HG02938 (cell line): Measurements from ENCODE around the gene CCDC138.

ENCODE experiments used
- ATAC-seq: cut with Tn5 transposase; IDR thresholded peaks from one replicate; pipeline ENCODE4 v1.9.1; 2021; ENCODE audit warnings: mild to moderate bottlenecking, moderate library complexity; ENCODE audit not compliant: unreplicated experiment

Gene CCDC138

DNA sequence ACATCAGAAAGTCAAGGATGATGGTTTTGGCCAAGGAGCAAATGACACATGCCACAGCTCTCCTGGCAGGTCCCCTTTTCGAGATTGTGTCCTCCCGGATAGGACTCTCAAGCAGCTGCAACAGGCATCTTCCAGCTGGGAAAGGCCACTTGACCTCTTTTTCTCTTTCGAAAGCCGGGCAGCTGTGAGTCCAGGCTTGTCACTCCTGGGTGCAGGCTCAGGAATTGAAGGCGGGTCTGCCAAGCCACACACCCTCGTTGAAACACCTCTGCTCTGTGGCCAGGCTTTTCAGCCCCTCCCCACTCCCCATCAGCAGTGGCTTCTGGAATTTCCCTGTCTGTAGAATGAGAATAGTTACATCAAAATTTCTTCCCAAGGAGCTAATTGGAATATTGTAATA lies 98.0 kb downstream of the CCDC138 start:
- ATAC-seq, result no peak

DNA sequence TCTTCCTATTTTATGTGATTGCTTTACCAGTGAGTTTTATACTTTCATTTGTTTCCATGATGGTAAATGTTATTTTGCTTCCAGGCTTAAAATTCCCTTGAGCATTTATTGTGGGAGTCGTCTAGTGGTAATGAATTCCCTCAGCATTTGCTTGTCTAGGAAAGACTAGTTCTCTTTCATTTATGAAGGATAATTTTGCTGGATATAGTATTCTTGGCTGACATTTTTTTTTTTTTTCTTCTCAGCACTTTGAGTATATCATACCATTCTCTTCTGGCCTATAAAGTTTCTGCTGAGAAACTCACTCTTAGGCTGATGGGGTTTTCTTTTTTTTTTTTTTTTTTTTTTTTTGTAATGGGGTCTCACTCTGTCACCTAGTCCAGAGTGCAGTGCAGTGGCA lies 103.3 kb downstream of the CCDC138 start:
- no peak for ATAC-seq

DNA sequence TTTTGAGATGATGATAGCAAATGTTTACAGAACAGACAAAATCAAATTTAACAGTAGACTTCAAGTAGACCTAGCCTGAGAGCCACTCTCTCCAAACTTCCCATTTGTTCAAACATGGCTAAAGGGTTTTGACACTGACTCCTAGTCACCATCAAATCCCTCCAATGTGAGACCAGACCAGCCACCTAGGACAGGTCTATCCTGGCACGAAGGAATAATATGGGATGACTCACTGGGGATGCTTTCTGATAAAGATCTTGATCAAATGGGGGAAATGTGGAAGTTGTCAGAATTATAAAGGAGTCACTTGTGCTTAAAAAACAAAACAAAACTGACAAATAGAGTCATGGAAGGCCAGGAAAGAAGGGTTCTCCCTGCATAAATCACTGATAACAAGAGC lies 106.7 kb downstream of the CCDC138 start:
- no peak for ATAC-seq

DNA sequence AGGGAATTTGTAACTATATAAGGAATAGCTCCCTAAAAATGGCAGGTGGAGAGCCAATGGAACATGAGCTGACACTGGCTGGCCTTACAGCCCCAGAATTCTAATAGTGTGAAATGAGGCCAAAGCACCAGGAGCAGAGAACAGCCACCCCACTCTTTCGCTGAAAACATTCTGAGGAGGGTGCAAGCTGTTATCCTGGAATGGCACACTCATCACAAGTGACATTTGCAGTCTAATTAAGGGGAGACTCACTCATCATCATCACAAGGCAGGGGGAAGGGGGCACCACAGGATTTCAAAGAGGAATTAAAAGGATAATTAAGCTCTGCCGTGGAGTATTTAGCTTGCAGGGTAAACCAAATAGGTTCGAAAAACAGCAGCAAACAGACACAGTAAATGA lies 108.2 kb downstream of the CCDC138 start:
- no peak for ATAC-seq

DNA sequence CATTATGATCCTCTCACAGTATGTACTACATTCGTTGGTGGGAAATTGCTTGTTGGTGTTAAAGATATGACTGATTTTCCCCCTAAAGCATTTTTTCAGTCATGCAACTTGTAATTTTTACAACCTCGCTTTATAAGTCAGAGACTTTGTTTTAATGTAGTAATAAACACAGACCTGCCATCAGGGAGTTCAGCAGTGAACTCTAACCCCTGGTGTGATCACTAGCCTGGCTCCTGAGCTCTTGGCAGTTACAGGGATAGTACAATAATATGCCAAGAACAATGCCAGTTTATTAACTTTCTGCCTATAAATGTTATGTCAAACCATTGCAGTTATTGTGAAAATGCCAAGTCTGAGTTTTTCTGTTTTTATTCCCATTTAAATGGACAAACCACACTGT lies 108.6 kb downstream of the CCDC138 start:
- no peak for ATAC-seq

DNA sequence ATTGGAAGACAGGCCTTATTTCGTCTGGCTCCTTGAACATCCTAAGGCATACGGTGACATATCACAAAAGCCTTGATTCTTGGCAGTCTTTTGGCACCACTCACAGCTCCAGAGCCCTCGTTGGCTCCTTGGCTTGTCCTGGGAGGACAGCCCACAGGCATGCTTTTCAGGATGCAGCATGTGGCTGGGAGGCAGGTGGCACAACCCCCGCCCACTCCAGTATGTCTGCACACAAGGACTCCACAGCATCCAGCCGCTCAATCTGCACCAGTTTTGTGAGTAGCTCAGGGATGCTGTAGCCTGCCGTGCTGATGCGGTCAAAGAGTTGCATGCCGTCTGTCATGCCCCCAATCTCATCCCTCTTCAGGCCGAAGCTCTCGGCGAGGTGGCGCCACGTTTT lies 110.2 kb downstream of the CCDC138 start:
- ATAC-seq, result no peak

DNA sequence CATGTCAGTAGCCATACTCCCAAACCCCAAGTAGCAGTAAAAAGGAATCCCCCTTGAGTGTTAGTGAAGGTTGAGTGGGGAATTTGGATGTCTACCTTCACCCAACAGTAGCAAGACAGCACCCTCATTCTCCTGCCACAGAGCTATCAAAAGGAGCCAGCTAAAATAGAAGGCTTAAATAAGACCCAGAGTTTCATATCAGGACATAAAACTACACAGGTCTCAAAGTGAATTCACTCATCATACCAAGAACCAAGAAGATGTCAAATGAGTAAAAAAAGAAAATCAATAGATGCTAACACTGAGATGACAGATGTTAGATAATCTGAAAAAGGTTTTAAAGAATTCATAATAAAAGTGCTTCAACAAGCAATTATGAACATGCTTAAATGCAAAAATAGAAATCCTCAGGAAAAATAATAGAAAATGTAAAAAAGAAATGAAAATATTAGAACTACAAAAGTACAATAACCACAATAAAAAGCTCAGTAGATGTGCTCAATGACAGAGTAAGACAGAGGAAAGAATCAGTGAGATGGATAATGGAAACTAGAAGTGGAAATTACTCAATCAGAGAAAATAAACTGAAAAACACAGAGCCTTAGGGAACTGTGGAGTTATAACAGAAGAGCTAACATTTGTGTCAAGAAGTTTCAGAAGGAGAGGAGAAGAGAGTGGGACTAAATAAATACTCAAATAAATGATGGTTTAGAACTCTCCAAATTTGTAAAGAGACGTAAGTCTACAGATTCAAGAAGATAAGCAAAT lies 111.9 kb downstream of the CCDC138 start:
- ATAC-seq, result no peak

DNA sequence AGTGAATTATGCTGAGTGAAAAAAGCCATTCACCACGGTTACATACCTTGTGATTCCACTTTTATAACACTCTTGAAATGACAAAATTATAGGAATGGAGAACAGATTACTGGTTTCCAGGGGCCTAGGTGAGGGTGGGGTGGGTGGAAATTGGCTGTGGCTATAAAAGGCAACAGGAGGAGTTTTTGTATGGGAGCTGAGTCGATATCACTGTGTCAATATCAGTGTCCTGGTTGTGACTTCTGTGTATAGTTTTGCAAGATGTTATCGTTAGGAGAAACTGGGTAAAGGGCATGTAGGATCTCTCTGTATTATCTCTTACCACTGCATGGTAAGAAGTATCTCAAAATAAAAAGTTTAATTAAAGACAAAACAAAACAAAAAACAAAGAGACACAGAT lies 118.1 kb downstream of the CCDC138 start:
- ATAC-seq, result no peak

GRCh38 chr2:108905176-108905575 lies 118.6 kb downstream of the CCDC138 start:
- ATAC-seq, result no peak

DNA sequence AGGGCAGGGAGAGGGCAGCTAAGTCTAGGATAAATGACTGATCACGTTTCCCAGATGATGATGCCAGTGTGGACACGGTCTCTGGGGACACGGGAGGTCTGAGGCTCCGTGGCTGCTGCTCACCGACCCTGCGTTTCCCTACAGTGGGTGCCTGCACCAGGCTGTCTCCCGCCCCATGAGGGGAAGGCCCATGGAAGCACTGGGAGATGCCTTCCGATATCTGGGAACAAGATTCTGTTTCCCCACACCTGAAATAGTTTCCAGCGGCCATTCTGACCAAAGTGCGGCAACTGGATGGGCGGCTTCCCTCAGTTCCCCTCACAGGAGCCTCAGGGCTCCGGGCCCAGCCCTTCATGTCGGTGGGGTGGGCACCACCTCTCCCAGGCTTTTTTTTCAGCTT lies 119.3 kb downstream of the CCDC138 start:
- ATAC-seq, result no peak

GRCh38 chr2:108906403-108907077 lies 120.0 kb downstream of the CCDC138 start:
- ATAC-seq, result no peak

- no peak for ATAC-seq
Observed at GRCh38 chr2:108907822-108908712, 121.5 kb downstream of the CCDC138 start.

DNA sequence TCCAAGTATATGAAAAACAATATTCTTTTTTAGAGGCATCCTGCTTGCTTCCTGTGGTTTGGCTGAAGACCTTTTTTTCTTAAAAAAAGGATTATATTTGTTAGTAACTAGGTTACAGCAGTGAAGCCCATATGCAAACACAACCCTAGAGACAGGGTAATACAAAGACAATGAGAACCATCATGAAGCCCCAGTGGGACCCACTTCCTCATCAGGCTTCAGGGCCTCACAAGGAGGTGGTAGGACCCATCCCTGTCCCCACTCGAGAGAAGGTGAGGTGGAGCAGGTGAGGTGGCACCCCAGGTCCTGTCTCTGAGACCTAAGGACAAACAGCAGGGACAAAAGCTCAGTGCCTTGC lies 122.1 kb downstream of the CCDC138 start:
- no peak for ATAC-seq

- no peak for ATAC-seq
Observed at GRCh38 chr2:108909275-108909823, 122.8 kb downstream of the CCDC138 start.

GRCh38 chr2:108910011-108910431 lies 123.5 kb downstream of the CCDC138 start:
- ATAC-seq, result no peak

- ATAC-seq, result no peak
Observed at GRCh38 chr2:108910541-108911396, 124.2 kb downstream of the CCDC138 start.

DNA sequence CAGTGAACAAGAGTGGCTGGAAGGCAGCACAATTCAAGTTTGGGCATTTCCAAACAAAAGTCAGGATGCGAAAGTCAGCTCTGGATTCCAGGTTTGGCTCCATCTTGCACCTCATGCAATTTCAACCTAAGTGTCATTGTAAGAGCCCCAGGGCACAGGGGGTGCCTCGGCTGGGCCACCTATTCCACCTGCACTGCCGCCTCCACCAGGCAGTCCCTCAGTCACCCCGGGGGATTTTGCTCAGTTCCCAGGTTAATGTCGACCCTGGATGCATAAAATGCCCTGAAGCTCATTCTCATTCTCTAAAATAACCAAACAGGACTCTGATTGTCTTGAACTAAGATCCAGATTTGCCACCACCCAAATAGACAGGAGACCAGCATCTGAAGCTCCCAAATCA lies 124.8 kb downstream of the CCDC138 start:
- no peak for ATAC-seq

DNA sequence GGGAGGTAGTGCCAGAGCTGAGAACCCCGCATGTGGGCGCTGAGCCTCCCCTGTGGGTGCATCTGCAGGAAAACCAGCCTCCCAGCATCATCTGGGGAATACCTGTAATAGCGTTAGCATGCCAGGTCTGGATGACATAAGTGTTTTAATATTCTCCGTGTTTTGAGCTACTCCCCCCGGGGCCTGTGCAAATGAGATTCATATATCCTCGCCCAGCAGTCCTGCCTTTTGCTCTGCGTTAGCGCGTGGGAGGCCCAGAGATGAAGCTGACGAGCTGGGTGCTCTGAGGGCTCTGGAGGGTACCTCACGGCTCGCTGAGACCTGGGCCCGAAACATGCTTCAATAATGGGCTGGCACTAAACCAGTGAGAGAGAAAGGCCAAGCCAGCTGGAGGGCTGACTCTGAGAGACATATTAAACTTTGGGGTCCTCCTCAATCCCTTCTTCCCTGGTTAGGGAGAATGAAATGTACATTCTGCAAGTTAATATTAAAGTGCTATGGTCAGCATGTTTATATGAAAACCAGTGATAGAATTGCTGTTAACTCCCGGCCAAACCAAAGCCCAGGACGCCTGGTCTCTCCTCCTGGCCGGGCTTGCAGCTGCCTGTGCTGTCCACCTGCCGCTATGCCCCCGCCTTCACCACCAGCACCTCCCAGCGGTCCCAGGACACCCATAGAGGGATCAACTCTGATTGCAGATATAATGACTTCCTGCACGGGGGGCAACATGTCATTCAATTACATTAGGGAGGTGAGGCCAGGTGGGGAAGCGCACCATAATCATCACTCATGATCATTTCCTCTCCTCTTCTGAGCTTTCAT lies 125.4 kb downstream of the CCDC138 start:
- ATAC-seq, result no peak

- ATAC-seq, result no peak
Observed at GRCh38 chr2:108912629-108912902, 126.0 kb downstream of the CCDC138 start.
